ENCODE data around the gene OBSCN.
"Not testable (repeated sequence)": the region's sequence is repeated elsewhere in the genome, so short reads cannot be mapped to it uniquely, and the experiment has no call there.

OBSCN gene

DNA sequence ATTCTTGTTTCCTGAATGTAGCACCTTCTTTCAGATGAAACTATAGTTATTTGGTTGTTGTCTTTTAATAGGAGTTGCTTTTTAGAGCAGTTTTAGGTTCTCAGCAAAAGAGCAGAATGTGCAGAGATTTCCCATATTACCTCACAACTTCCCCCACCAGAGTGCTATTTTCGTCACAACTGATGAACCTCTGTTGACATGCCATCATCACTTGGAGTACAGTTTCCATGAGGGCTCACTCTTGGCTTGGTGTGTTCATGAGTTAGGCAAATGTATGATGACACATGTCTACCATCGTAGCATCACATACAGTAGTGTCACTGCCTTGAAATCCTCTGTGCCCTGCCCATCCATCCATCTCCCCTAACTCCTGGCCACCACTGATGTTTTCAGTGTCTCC is 38.5 kb upstream of the OBSCN start:
- DNase-seq (ENCODE audit: insufficient read length, low spot score) (no peak), FAIRE-seq (no peak)
- no peak for TF ChIP-seq POLR2A (IDR thresholded peaks at IDR 0.05; ENCODE audit: low read depth, low read length)
- TF ChIP-seq POLR2AphosphoS5 (IDR thresholded peaks at IDR 0.05; ENCODE audit: low read depth, low read length): no peak

DNA sequence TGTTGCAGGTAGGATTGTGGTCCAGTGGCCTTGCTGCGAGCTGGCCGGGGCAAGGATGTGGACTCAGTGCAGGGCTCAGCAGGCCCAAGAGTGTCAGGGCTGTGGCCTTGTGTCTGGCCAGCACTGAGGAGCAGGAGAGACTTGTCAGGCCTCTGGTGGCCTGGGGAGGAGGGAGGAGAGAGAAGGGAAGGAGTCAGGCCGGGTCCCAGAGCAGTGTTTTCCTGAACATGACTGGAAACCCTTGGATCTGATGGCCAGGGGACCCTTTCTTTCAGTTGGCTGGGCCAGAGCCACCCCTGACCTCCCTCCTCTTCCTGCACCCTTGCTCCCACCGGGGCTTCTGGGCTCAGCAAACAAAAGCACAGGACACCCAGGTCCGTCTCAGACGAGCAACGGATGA is 37.2 kb upstream of the OBSCN start:
- no peak for FAIRE-seq
- DNase-seq (ENCODE audit: insufficient read length, low spot score): no peak
- TF ChIP-seq POU2F2 (IDR thresholded peaks at IDR 0.05; ENCODE audit: low read depth, low read length) (no peak), SPI1 (IDR thresholded peaks at IDR 0.05; ENCODE audit: low read depth, low read length) (no peak), POLR2A (IDR thresholded peaks at IDR 0.05; ENCODE audit: low read depth, low read length) (no peak), TAF1 (IDR thresholded peaks at IDR 0.05; ENCODE audit: low read depth, low read length) (no peak), POLR2AphosphoS5 (IDR thresholded peaks at IDR 0.05; ENCODE audit: low read depth, low read length) (no peak), PAX5 (IDR thresholded peaks at IDR 0.05; ENCODE audit: insufficient read depth, low read length, severe bottlenecking) (no peak)

DNA sequence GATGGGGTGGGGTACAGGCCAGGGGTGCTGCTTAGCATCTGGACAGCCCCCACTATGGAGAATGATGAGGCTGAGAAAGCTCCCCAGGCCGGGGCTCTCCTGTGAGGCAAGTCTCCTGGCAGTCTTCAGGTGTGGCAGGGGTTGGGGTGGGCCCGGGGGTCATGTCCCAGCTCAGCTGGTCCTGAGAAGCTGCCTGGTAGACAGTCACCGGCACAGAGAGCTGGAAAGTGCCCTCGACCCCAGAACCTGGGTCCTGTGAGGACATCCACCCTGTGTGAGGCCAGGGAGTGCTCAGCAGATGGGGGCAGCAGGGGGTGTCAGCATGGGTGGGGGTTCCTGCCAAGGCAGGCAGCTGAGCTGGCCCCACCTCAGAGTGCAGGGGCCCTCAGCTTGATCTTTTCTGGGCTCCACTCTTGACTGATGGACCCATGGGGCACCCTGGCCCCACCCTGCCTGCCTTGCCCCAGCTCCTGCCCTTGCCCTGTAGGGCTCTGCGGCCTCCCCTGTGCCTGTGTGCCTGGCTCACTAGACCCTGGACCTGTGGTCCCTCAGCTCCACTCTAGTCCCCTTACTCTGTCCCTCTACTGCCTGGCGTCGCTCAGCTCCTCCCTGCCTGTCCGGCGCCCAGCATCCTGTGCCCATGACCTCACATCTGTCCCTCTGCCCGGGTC is 36.5 kb upstream of the OBSCN start:
- FAIRE-seq: no peak
- TF ChIP-seq POLR2AphosphoS5 (IDR thresholded peaks at IDR 0.05; ENCODE audit: low read depth, low read length) (no peak), PAX5 (IDR thresholded peaks at IDR 0.05; ENCODE audit: insufficient read depth, low read length, severe bottlenecking) (no peak), TAF1 (IDR thresholded peaks at IDR 0.05; ENCODE audit: low read depth, low read length) (no peak), POLR2A (IDR thresholded peaks at IDR 0.05; ENCODE audit: low read depth, low read length) (no peak), SPI1 (IDR thresholded peaks at IDR 0.05; ENCODE audit: low read depth, low read length) (no peak), POU2F2 (IDR thresholded peaks at IDR 0.05; ENCODE audit: low read depth, low read length) (no peak)
- no peak for DNase-seq (ENCODE audit: insufficient read length, low spot score)

DNA sequence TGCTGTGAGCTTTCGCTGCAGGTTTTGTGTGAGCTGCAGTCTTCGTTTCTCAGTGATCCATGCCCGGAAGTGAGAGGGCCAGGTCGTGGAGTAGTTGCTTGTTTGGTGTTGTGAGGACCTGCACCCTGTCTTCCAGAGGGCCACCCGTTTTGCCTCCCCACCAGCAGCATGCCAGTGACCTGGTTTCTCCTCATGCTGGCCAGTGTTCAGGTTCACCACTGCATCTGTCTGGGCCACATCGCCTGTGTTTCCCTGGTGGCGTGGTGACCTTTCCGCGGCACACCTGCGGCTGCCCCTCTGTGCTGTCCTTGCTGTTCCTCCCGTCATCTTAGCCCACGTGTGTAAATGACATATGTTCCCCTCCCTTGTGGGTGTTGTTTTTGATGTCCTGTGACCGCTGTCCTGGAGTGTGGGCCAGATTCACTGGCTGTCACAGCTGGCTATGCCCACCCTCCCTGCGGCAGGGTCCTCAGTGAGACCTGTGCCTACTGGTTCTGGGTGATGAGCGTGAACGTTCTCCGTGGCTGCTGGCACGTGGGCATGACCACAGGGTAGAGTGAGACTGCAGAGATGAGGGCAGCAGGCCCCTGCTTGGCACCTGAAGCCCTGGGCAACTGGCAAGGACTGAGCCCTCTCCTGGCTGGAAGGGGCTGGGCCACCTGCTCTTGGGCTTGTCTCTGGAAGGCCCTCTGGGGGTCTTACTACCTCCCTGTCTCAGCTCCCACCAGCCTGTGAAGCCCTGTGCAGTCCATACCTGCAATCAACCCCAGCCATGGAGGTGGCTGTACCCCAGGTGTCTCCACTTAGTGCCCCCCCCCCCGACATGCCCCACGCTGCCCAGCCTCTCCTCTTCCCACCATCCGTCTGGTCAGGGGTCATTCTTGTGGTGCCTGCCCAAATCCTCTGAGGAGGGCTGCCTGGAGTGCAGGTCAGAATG is 35.0 kb upstream of the OBSCN start:
- FAIRE-seq (no peak), DNase-seq (ENCODE audit: insufficient read length, low spot score) (no peak)
- TF ChIP-seq SPI1 (IDR thresholded peaks at IDR 0.05; ENCODE audit: low read depth, low read length) (no peak), POLR2AphosphoS5 (IDR thresholded peaks at IDR 0.05; ENCODE audit: low read depth, low read length) (no peak), POLR2A (IDR thresholded peaks at IDR 0.05; ENCODE audit: low read depth, low read length) (no peak), TAF1 (IDR thresholded peaks at IDR 0.05; ENCODE audit: low read depth, low read length) (no peak), PAX5 (IDR thresholded peaks at IDR 0.05; ENCODE audit: insufficient read depth, low read length, severe bottlenecking) (no peak), POU2F2 (IDR thresholded peaks at IDR 0.05; ENCODE audit: low read depth, low read length) (no peak)

DNA sequence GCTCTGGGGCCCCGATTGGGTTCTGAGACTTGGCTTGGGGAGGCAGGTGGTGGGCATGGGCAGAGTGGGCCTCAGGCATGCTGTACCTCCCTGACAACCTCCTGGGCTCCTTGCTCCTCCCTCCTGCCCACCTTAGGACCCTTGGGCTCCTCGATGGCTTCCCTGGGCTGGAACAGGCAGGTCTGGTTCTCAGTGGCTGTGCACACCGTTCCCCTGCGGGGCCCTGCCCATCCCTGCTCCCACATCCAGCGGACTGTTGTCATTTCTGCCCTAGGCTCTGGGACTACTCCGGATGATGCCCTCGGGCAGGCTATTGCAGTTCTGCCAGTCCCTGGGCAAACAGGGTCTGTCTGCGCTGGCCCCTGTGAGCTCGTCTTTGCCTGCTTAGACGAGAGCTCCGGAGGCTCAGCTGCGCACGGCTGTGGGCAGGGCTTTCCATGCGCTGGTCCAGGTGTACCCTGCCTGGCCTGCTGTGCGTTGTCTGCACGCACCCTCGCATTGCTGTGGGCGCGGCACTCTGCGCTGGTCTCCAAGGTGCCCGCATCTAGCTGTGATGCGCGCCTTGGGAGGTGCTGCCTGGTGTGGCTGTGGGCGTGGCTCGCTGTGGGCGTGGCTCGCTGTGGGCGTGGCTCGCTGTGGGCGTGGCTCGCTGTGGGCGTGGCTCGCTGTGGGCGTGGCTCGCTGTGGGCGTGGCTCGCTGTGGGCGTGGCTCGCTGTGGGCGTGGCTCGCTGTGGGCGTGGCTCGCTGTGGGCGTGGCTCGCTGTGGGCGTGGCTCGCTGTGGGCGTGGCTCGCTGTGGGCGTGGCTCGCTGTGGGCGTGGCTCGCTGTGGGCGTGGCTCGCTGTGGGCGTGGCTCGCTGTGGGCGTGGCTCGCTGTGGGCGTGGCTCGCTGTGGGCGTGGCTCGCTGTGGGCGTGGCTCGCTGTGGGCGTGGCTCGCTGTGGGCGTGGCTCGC is 34.0 kb upstream of the OBSCN start:
- FAIRE-seq; DNase-seq (ENCODE audit: insufficient read length, low spot score): not testable (repeated sequence)

DNA sequence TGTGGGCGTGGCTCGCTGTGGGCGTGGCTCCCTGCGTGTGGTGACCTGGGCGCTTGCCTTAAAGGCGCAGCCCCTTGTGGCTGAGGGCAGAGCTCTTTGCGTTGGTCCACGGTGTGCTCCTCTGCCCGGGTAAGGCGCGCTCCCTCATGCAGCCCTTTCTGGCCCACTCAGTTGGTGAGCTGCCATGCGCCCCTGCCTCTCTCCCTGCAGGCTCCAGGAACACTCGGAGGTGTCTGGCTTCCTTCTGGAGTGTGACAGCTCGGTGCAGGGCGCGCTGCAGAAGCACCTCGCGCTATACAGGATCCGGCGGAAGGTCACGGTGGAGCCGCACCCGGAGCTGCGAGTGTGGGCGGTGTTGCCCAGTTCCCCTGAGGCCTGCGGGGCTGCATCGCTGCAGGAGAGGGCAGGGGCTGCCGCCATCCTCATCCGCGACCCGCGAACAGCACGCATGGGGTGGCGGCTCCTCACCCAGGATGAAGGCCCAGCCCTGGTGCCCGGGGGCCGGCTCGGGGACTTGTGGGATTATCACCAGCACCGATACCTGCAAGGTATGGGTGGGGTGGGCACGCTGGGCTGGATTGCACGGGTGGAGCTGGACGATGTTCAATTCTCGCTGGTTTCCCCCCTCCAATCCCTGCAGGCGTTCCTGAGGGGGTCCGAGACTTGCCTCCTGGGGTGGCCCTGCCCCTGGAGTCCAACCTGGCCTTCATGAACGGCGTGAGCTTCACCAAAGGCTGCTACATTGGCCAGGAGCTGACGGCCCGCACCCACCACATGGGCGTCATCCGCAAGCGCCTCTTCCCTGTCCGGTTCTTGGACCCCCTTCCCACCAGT is 33.1 kb upstream of the OBSCN start:
- TF ChIP-seq SPI1 (IDR thresholded peaks at IDR 0.05; ENCODE audit: low read depth, low read length): no peak
- TF ChIP-seq POU2F2 (IDR thresholded peaks at IDR 0.05; ENCODE audit: low read depth, low read length): no peak
- no peak for TF ChIP-seq POLR2A (IDR thresholded peaks at IDR 0.05; ENCODE audit: low read depth, low read length)
- no peak for TF ChIP-seq TAF1 (IDR thresholded peaks at IDR 0.05; ENCODE audit: low read depth, low read length)
- no peak for TF ChIP-seq PAX5 (IDR thresholded peaks at IDR 0.05; ENCODE audit: insufficient read depth, low read length, severe bottlenecking)
- TF ChIP-seq POLR2AphosphoS5 (IDR thresholded peaks at IDR 0.05; ENCODE audit: low read depth, low read length): no peak
- DNase-seq (ENCODE audit: insufficient read length, low spot score) (peak; percentile 60), FAIRE-seq (no peak)

DNA sequence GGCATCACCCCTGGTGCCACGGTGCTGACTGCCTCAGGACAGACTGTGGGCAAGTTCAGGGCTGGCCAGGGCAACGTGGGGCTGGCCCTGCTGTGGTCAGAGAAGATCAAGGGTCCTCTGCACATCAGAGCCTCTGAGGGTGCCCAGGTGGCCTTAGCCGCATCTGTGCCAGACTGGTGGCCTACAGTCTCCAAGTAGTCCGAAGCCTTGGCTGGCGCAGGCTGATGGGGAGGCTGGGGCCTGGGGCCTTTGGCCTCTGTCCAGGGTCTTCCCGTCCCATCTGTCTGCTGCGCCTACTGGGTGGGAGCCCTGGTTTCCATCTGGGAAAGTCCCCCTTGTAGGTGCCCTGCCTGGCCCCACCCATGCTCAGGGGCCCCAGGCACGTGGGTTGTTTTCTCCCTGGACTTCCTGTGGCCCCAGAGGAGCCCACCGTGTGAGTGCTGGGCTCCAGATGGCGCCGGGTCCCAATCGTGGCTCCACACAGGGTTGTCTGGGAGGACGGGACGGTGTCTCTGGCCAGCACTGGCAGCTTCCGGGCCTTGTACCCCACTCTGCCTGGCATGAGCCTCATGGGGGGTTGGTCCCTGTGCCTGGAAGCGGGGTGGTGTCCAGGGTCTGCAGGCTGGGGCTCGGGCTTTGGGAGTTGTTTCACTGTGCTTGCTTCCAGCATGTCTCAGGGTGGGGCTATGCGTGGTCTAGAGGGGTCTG is 32.4 kb upstream of the OBSCN start:
- no peak for TF ChIP-seq TAF1 (IDR thresholded peaks at IDR 0.05; ENCODE audit: low read depth, low read length)
- TF ChIP-seq PAX5 (IDR thresholded peaks at IDR 0.05; ENCODE audit: insufficient read depth, low read length, severe bottlenecking): no peak
- TF ChIP-seq POLR2AphosphoS5 (IDR thresholded peaks at IDR 0.05; ENCODE audit: low read depth, low read length): no peak
- no peak for TF ChIP-seq SPI1 (IDR thresholded peaks at IDR 0.05; ENCODE audit: low read depth, low read length)
- TF ChIP-seq POU2F2 (IDR thresholded peaks at IDR 0.05; ENCODE audit: low read depth, low read length): no peak
- no peak for TF ChIP-seq POLR2A (IDR thresholded peaks at IDR 0.05; ENCODE audit: low read depth, low read length)
- DNase-seq (ENCODE audit: insufficient read length, low spot score) (no peak), FAIRE-seq (no peak)

DNA sequence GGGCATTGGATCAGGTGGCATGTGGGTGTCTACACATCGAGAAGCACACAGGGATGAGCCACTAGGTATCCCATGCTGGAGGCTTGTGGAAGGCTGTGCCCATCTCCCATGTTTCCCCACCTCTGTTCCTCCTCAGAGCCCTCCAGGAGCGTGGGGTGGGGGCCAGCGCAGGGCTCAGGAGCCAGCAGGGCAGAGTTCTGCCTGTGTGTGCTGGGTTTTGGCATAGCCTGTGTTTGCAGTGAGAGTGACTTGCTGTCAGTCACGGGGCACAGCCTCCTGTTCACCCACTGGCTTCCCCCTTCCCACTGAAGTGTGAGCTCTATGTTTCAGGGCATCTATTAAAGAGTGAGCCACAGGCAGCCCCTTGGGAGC is 31.8 kb upstream of the OBSCN start:
- FAIRE-seq: no peak
- DNase-seq (ENCODE audit: insufficient read length, low spot score): no peak
- TF ChIP-seq POU2F2 (IDR thresholded peaks at IDR 0.05; ENCODE audit: low read depth, low read length): no peak

Data from GM12891 (cell line).